SK-N-SH (cell line): Measurements from ENCODE around the gene C10orf67. TPM values are rescaled to one million over a fixed set of nuclear protein-coding genes. Genes with fewer than 3 reads are reported as not detected.

Experiments
- CTCF ChIA-PET: fragments of 300-600, 350-600 bp; formaldehyde crosslinking; extraction: SDS; loops from one replicate; lab custom pipeline; 2021; lab: Yijun Ruan, JAX
- POLR2A ChIA-PET: fragments of 350-600 bp; sonication (Branson Sonifier 250); formaldehyde crosslinking; extraction: SDS; loops from one replicate; lab custom pipeline; 2020; ENCODE audit warnings: antibody characterized with exemption, inconsistent platforms; lab: Yijun Ruan, JAX
- DNase-seq: peaks from one replicate; pipeline ENCODE4 v3.0.0; 2012
- H2AFZ ChIP-seq: fragments of 200-600 bp; sonication (generic); 2 replicates; pipeline ENCODE4 v1.8.1; 2016; ENCODE audit warnings: antibody characterized with exemption, mild to moderate bottlenecking, low read depth
- H3F3A ChIP-seq: fragments of 200-600 bp; sonication (generic); replicated peaks from 2 replicates; pipeline ENCODE3; 2016; ENCODE audit warnings: antibody characterized with exemption, mild to moderate bottlenecking; ENCODE audit not compliant: insufficient read depth
- H3K27ac ChIP-seq, 2 experiments: fragments of 200-500 bp in 1 of 2; fragments of 200-600 bp in 1 of 2; sonication (Bioruptor generic) in 1 of 2; sonication (generic), shearing (Covaris generic) in 1 of 2; 2 replicates each; pipeline versions ENCODE4 v1.5.1 to v1.6.1; 2014 to 2016; ENCODE audit warnings: low read depth in 2 of 2, inconsistent platforms in 1 of 2, low read length in 1 of 2, mild to moderate bottlenecking in 1 of 2, mixed read lengths in 1 of 2
- H3K27me3 ChIP-seq: fragments of 200-600 bp; sonication (generic), shearing (Covaris generic); 2 replicates; pipeline ENCODE4 v1.6.1; 2016; ENCODE audit warnings: mixed run types; ENCODE audit not compliant: insufficient read depth
- H3K36me3 ChIP-seq, 2 experiments: fragments of 200-500 bp in 1 of 2; fragments of 200-600 bp in 1 of 2; sonication (Bioruptor generic) in 1 of 2; sonication (generic) in 1 of 2; replicated peaks in 1 of 2; 2 replicates each; pipeline versions ENCODE3 to v1.5.1; 2014 to 2016; ENCODE audit warnings: low read length in 1 of 2, mild to moderate bottlenecking in 1 of 2; ENCODE audit not compliant: insufficient read depth in 2 of 2, control insufficient read depth in 1 of 2
- H3K4me1 ChIP-seq, 2 experiments: fragments of 200-500 bp in 1 of 2; fragments of 200-600 bp in 1 of 2; sonication (Bioruptor generic) in 1 of 2; sonication (generic), shearing (Covaris generic) in 1 of 2; 2 replicates each; pipeline versions ENCODE4 v1.5.1 to v1.6.1; 2014 to 2016; ENCODE audit warnings: low read depth in 1 of 2, low read length in 1 of 2, mixed run types in 1 of 2; ENCODE audit not compliant: insufficient read depth in 2 of 2, control insufficient read depth in 1 of 2
- H3K4me2 ChIP-seq: fragments of 200-600 bp; sonication (generic), shearing (Covaris generic); 2 replicates; pipeline ENCODE4 v1.6.1; 2017; ENCODE audit warnings: mixed run types
- H3K4me3 ChIP-seq, 2 experiments: fragments of 200-500 bp in 1 of 2; fragments of 200-600 bp in 1 of 2; sonication (Bioruptor generic) in 1 of 2; sonication (generic), shearing (Covaris generic) in 1 of 2; 2 replicates each; pipeline versions ENCODE4 v1.5.1 to v1.8.1; 2014 to 2016; ENCODE audit warnings: low read depth in 2 of 2, inconsistent platforms in 1 of 2, low read length in 1 of 2, mild to moderate bottlenecking in 1 of 2, mixed read lengths in 1 of 2, moderate library complexity in 1 of 2
- H3K79me2 ChIP-seq: fragments of 200-600 bp; sonication (generic); 2 replicates; pipeline ENCODE4 v1.8.1; 2017; ENCODE audit warnings: mild to moderate bottlenecking; ENCODE audit not compliant: insufficient read depth
- H3K9ac ChIP-seq: fragments of 200-600 bp; sonication (generic); 2 replicates; pipeline ENCODE4 v1.6.1; 2017; ENCODE audit warnings: mixed run types
- H3K9me2 ChIP-seq: fragments of 200-600 bp; sonication (generic); 2 replicates; pipeline ENCODE4 v1.6.1; 2017; ENCODE audit warnings: mixed run types
- H3K9me3 ChIP-seq: fragments of 200-600 bp; sonication (generic); 2 replicates; pipeline ENCODE4 v1.6.1; 2017; ENCODE audit warnings: mixed run types, mild to moderate bottlenecking, moderate library complexity
- H4K20me1 ChIP-seq: fragments of 200-600 bp; sonication (generic); 2 replicates; pipeline ENCODE4 v1.6.1; 2017; ENCODE audit warnings: mild to moderate bottlenecking, mixed run types; ENCODE audit not compliant: insufficient read depth
- CHD2 ChIP-seq: fragments of 150-350 bp; IDR thresholded peaks from 2 replicates; pipeline ENCODE4 v1.6.1; 2018; ENCODE audit warnings: low read length; ENCODE audit not compliant: partially characterized antibody
- EP300 ChIP-seq, 2 experiments: IDR thresholded peaks; 2 replicates each; pipeline versions ENCODE4 v1.4.0 to v1.6.1; 2012; ENCODE audit warnings: borderline replicate concordance in 1 of 2, low read depth in 1 of 2, low read length in 1 of 2
- EZH2phosphoT487 ChIP-seq: fragments of 200-600 bp; sonication (generic); IDR thresholded peaks from 2 replicates; pipeline ENCODE4 v1.6.1; 2017; ENCODE audit warnings: low read depth, mixed run types, mild to moderate bottlenecking, antibody characterized with exemption, moderate library complexity, borderline replicate concordance
- GABPA ChIP-seq: IDR thresholded peaks from 2 replicates; pipeline ENCODE4 v1.4.0; 2012; ENCODE audit warnings: low read depth, mild to moderate bottlenecking
- GATA2 ChIP-seq: sonication (generic); formaldehyde crosslinking; IDR thresholded peaks from 2 replicates; pipeline ENCODE4 v1.5.0; 2020; ENCODE audit warnings: mild to moderate bottlenecking, missing genetic modification reagents
- IRF3 ChIP-seq: fragments of 150-350 bp; IDR thresholded peaks from 2 replicates; pipeline ENCODE4 v1.6.1; 2016; ENCODE audit warnings: mild to moderate bottlenecking, low read depth, low read length
- JUND ChIP-seq: IDR thresholded peaks from 2 replicates; pipeline ENCODE4 v1.4.0; 2012
- MEF2A ChIP-seq: IDR thresholded peaks from 2 replicates; pipeline ENCODE4 v1.4.0; 2012; ENCODE audit warnings: low read depth, borderline replicate concordance
- NFIC ChIP-seq: IDR thresholded peaks from 2 replicates; pipeline ENCODE4 v1.4.0; 2012; ENCODE audit warnings: borderline replicate concordance
- PBX3 ChIP-seq: IDR thresholded peaks from 2 replicates; pipeline ENCODE4; 2012
- RCOR1 ChIP-seq: fragments of 150-350 bp; IDR thresholded peaks from 2 replicates; pipeline ENCODE4 v1.6.1; 2017; ENCODE audit warnings: antibody characterized with exemption, low read length
- SIN3A ChIP-seq: IDR thresholded peaks from 2 replicates; pipeline ENCODE4 v1.6.1; 2012; ENCODE audit warnings: low read depth, mild to moderate bottlenecking, low read length, moderate library complexity, borderline replicate concordance
- TCF12 ChIP-seq: IDR thresholded peaks from 2 replicates; pipeline ENCODE4 v1.4.0; 2012
- TEAD4 ChIP-seq: IDR thresholded peaks from 2 replicates; pipeline ENCODE4 v1.4.0; 2012; ENCODE audit warnings: mild to moderate bottlenecking, borderline replicate concordance; ENCODE audit not compliant: insufficient read depth
- YY1 ChIP-seq: IDR thresholded peaks from 2 replicates; pipeline ENCODE4 v1.4.0; 2012; ENCODE audit warnings: low read depth, mild to moderate bottlenecking
- WGBS: methylation state at CpG from one replicate; pipeline ENCODE4 v1.1.6; 2017; ENCODE audit warnings: low lambda C conversion rate; 5-methylcytosine and 5-hydroxymethylcytosine counted together
- polyA plus RNA-seq, 3 experiments: library from polyadenylated mRNA; depleted of rRNA; stranded (reverse); fragments of >200 nt; gene quantifications; 2 replicates each; pipeline ENCODE4 v1.2.3, GENCODE V29; 2012
- TF ChIP-seq, protein P1 (sequence below): fragments of 150-350 bp; IDR thresholded peaks from 2 replicates; pipeline ENCODE4 v1.6.1; 2017; ENCODE audit warnings: antibody characterized with exemption, low read length, low read depth, borderline replicate concordance

C10orf67 gene
- polyA plus RNA-seq, 1 of the 3 experiments (the other 2 are of a cell fraction), result 0.97 TPM

- DNase-seq, result no peak
- Histone ChIP-seq H3K9ac (no peak overlapping the region), H2AFZ (no peak overlapping the region), H3K4me2 (no peak overlapping the region), H4K20me1 (no peaks in the 10 kb centered on the region), H3K27ac (no peak overlapping the region), H3K79me2 (no peaks in the 10 kb centered on the region), H3F3A (no peaks in the 10 kb centered on the region), H3K36me3 (no peaks in the 10 kb centered on the region), H3K9me2 (no peaks in the 10 kb centered on the region), H3K27me3 (no peaks in the 10 kb centered on the region), H3K4me1 (no peaks in the 10 kb centered on the region), H3K9me3 (no peaks in the 10 kb centered on the region), H3K4me3 (no peak overlapping the region)
- WGBS, result 29% methylated on average over 1 of the region's 1 CpG
- POLR2A ChIA-PET, result no interaction called here
- CTCF ChIA-PET, result interaction anchor here (0.7 to 1.2 kb wide), 2 partner anchors 9 to 77 kb away, joined by 3 to 4 read pairs; no protein-coding TSS in a partner anchor
- TF ChIP-seq, protein P1, sequence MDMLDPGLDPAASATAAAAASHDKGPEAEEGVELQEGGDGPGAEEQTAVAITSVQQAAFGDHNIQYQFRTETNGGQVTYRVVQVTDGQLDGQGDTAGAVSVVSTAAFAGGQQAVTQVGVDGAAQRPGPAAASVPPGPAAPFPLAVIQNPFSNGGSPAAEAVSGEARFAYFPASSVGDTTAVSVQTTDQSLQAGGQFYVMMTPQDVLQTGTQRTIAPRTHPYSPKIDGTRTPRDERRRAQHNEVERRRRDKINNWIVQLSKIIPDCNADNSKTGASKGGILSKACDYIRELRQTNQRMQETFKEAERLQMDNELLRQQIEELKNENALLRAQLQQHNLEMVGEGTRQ, result no peak
- no peak for TF ChIP-seq YY1
- TF ChIP-seq PBX3, result no peak
- no peak for TF ChIP-seq JUND
- no peak for TF ChIP-seq MEF2A
- TF ChIP-seq IRF3, result no peak
- TF ChIP-seq TEAD4, result no peak
- TF ChIP-seq GABPA, result no peak
- TF ChIP-seq CHD2, result no peak
- TF ChIP-seq EZH2phosphoT487, result no peak
- no peak for TF ChIP-seq SIN3A
- TF ChIP-seq NFIC, result no peak
- TF ChIP-seq RCOR1, result no peak
- no peak for TF ChIP-seq EP300 (IDR thresholded peaks at IDR 0.05; ENCODE audit: borderline replicate concordance in 1 of 2, low read depth in 1 of 2, low read length in 1 of 2)
- TF ChIP-seq TCF12, result no peak
- TF ChIP-seq GATA2, result no peak
Observed at GRCh38 chr10:23217471-23217870, 127.1 kb downstream of the C10orf67 start.
